Measurements from ENCODE around the gene PRKAR1B.

The PRKAR1B gene

DNA sequence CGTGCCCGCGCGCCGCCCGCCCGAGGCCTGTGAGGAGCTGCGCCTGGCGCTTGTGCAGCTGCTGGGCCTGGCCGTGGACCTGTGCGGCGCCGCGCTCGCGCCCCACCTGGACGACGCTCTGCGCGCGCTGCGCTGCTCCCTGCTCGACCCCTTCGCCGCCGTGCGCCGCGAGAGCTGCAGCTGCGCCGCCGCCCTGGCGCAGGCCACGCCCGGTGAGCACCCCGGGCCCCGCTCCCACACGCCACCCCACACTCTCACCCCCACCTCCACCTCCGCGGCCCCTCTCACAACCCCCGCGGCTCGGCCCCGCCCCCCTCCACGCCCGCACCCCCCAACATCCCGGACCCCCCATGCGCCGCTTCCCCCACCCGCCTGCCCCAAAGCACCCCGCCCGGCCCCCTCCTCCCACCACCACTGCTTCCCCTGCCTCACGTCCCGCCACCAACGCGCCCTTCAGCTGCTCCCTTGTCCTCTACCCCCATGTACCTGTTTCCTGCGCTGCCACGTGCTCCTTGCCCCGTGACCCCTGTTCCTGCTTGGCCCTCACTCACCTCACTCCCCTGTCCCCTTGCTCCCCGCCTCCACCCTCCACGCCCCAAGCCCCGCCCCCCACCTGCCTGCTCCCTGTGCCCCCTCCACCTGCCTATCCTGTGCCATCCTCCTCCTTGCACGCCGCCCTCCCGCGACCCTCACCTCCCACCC is at the start of gene PRKAR1B:
Gene PRKAR1B, minus strand, starts transcription at position 178 of the 702 bp plus-strand sequence. CDS start 15,776 bp downstream, outside the sequence.
- peak; percentile 45 for DNase-seq (ENCODE audit: low read depth)

- no peak for DNase-seq (ENCODE audit: low read depth)
These were observed 49.3 kb upstream of the PRKAR1B start for GRCh38 chr7:776381-776780.

DNA sequence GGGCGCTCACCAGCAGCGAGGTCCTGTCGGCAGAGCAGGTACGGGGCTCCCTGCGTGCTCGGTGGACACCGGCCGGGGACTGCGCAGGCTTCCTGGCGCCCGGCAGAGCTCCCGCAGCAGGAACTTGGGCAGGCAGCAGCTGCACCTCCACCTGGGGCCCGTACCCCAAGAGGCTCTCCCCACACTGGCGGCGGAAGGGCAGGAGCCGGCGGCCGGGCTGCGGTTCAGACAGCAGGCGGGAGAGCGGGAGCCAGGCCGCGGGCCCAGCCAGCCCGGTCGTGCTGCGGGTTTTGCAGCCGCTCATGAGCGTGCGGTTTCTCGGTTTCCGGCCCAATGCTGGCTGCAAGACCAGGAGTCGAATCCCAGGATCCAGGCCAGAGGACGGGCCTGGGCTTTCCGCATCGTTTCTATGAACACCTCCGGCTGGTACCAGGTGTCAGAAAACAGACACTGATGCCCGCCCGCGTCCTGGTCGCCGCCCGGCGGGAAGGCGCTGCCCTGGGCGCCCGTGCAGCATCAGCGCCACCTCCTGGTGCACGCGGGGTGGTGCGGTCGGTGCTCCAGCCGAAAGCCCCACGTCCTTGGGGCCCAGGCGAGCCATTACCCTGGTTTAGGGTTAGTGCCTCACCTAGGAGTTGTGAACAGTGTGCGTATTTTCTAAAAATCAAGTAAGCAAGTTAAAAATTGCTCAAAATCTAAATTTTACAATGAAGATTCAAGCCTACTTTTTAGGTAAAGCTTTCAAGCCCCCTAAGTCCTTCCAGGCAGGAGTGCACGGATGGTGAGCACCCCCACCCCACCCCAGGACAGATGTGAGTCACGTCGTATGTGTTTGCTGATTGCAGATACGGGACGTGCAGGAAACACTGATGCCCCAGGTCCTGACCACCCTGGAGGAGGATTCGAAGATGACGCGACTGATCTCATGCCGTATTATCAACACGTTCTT is 47.4 kb upstream of the PRKAR1B start:
- DNase-seq (ENCODE audit: low read depth), result peak; percentile 42

DNA sequence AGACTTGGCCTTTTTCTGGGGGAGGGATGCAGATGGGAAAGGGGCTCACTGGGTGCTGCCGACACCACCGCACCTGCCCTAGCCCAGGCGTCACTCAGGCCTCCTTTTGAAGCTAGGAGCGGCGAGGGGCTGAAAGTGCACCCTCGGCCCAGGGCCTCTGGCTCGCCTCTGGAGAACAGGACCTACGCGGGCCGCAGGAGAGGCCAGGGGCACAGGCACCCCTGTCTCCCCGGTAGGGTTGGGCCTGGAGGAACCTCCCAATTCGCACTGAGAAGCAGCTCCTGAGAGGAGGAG is 46.5 kb upstream of the PRKAR1B start:
- no peak for DNase-seq (ENCODE audit: low read depth)

DNA sequence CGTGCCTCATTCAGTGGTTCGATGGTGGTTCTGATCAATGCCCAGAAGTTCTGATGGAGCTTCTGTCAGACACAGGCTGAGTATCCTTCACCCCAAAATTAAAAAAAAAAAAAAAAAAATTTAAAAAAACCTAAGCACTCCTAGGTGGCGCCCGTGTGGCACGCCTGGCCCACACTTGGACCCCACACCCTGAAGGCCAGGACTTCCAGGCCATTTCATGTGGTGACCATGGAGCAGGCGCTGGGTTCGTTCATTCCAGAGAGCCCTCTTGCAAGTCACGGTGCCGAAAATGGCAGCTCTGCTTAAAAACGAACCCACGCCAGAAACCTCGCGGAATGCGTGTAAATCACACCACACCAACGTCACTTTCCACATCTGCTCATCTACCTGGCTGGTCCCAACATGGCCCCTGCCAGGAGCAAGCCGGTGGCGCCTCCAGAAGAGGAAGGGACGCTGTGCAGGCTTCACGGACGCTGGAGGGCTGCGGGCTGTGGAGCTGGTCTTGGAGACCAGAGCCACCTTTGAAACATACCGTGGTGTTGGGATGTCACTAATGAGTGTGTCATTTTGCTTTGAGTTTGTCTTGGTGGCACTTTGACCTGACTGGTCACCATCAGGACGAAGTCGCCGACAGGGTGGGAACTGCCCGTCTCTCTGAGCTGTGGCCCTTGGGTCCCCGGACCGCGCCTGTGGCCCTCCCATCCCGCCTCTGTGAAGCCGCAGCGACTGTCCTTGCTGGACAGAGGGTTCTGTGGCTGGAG is 46.0 kb upstream of the PRKAR1B start:
- DNase-seq (ENCODE audit: low read depth), result no peak

GRCh38 chr7:772392-772791 is 45.3 kb upstream of the PRKAR1B start:
- no peak for DNase-seq (ENCODE audit: low read depth)

DNA sequence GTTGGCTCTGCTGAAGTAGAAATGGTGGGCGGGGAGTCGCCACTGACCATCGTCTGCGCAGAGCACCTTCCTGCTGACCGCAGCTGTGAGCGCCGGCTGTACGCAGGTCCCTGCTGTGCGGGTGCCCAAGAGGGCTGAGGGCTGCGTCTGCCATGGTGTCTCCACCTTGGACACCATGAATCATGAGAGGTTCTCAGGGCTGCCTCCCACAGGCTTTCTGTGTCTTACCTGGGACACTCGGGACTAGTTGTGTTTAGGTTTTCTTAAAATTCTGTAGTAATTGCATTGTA is 44.9 kb upstream of the PRKAR1B start:
- no peak for DNase-seq (ENCODE audit: low read depth)

GRCh38 chr7:771234-772004 is 44.3 kb upstream of the PRKAR1B start:
- DNase-seq (ENCODE audit: low read depth), result no peak

- DNase-seq (ENCODE audit: low read depth), result no peak
These were observed 43.7 kb upstream of the PRKAR1B start for GRCh38 chr7:770741-771166.

DNA sequence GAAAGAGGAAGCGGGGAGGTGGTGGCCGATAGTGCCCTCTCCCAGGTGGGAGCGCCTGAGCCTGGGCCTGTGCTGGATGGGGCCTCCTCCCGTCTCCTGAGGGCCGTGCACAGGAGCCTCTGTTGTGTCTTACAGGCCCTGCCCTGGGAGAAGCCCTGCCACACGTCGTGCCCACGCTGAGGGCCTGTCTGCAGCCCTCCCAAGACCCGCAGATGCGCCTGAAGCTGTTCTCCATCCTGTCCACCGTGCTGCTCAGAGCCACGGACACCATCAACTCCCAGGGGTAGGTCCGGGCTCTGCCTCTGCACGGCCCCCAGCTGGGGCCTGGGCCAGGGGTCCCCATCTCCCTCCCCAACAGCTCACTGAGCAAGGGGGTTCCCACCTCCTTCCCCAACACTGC is 43.3 kb upstream of the PRKAR1B start:
- DNase-seq (ENCODE audit: low read depth), result no peak

DNA sequence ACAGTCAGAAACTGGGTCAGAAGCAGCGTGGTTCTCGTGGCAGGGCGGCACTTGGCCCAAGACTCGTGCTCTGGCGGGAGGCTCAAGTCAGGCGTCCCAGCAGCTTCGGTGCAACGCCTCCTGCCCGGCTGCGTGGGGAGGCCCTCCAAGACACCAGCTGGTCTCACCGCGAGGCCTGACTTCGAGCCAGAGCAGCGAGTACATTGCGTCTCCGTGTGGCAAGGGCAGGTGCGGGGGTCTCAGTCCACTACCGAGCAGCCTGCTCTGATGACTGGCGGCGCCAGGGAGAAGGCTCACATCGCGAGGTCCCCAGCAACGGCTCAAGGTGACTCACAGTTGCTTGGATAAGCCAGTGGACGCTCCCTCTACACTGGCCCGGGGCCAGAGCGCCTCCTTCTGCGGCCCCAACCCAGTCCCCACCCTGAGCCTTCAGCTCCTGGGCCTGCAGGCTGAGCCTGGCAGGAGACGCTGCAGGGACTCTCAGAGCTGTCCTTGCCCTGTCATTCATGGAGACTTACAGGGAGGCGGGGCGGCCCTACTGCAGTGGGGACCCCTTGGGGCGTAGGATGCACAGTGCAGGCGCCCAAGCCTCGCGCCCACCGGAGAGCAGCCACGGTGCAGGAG is 41.9 kb upstream of the PRKAR1B start:
- no peak for DNase-seq (ENCODE audit: low read depth)

- DNase-seq (ENCODE audit: low read depth), result no peak
These were observed 41.1 kb upstream of the PRKAR1B start for GRCh38 chr7:767941-768731.

DNA sequence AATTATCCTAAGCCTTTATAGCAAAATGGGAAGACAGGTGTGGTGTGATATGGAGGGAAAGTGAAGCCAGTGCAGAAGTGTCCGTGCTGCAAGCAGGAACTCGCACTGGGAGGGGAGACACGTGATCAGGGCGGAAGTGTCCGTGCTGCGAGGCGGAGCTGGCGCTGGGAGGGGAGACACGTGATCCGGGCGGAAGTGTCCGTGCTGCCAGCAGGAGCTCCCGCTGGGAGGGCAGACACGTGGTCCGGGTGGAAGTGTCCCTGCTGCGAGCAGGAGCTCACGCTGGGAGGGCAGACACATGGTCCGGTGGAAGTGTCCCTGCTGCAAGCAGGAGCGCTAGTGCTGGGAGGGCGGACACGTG is 40.5 kb upstream of the PRKAR1B start:
- no peak for DNase-seq (ENCODE audit: low read depth)

DNA sequence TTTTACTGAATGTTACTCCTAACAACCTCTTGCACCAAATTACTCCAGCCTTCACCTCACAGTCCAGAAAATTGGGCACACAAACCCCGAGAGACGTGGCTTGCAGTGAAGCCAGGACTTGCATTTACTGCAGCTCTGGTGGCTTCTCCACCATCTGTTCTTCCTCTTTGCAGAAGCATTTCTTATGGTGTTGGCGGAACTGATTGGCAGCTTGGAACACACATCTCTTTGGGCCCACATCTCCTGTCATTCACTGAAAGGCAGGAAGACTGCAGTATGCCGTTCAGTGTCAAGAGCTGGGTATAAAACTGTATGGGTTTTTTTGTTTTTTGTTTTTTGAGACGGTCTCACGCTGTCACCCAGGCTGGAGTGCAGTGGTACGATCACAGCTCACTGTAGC is 38.3 kb upstream of the PRKAR1B start:
- DNase-seq (ENCODE audit: low read depth), result no peak

DNA sequence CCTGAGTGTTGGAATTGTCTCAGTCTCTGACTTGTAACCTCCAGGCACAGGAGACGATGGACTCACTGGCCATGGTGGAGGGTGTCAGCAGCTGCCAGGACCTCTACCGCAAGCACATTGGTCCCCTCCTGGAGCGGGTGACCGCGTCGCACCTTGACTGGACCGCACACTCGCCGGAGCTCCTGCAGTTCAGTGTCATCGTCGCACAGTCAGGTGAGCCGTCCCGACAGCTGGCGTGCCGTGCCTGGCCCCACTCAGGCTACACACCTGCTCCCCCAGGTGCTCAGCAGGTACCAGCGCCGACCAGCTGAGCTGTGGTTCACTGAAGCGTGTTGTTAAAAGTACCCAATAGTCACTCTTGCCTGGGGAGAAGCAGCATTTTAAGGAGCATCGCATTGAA is 36.7 kb upstream of the PRKAR1B start:
- no peak for DNase-seq (ENCODE audit: low read depth)

GRCh38 chr7:762885-763284 is 35.8 kb upstream of the PRKAR1B start:
- no peak for DNase-seq (ENCODE audit: low read depth)

- no peak for DNase-seq (ENCODE audit: low read depth)
These were observed 34.5 kb upstream of the PRKAR1B start for GRCh38 chr7:761631-762030.

DNA sequence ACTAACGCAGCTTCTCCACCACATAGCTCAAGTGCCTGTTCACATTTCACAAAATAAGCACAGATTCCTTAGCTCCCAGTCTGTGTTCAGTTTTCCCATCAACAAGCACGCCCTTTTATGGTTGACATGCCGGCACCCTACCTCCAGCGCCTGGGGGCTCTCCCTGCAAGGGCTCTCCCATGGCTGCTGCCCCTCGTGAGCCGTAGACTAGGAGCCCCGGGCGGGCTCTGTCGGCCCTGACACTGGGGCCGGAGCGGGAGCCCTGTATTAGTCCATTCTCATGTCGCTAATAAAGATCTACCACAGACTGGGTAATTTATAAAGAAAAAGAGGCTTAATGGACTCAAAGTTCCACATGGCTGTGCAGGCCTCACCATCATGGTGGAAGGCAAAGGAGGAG is 34.0 kb upstream of the PRKAR1B start:
- no peak for DNase-seq (ENCODE audit: low read depth)

DNA sequence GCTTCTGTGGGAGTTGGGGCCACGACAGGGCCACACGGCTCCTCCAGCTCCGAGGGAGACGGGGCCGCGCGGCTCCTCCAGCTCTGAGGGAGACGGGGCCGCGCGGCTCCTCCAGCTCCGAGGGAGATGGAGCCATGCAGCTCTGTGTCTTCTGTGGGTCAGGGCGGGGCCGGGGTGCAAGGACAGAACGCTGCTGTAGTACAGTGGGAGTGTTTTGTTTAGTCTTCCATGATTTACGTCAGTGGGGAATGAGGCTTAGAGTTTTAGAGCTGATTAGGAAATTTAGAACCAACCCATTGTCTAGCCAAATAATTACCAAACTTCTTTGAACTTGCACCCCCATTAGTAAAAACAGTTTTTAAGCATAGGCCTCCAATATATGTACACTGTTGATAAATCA is 32.9 kb upstream of the PRKAR1B start:
- no peak for DNase-seq (ENCODE audit: low read depth)

GRCh38 chr7:759569-759968 is 32.5 kb upstream of the PRKAR1B start:
- DNase-seq (ENCODE audit: low read depth), result no peak

DNA sequence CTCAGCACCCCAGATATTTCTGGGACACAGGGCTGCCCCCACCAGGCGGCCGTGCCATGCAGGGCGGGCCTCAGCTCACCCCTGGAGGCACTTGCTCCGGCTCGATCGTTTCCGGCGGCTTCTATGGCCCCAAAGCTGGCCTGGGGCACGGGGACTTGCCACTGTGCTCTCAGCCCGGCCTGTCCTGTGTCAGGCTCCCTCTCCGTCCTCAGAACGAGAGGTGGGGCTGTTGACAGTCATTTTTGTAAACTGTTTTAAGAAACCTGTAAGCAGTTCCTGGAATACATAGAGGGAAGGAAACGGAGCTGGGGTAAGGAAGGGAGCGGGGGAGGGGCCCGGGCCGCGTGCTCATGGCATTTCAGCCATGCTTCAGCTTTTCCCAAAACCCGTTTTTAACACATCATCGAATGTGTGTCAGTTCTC is 30.7 kb upstream of the PRKAR1B start:
- no peak for DNase-seq (ENCODE audit: low read depth)

All from stimulated activated CD8-positive, alpha-beta memory T cell treated with anti-CD3 and anti-CD28 coated beads, Interleukin-12 subunit alpha, Interleukin-12 subunit beta, amount 100 ng/mL, for 4 hours (primary cell).